Upper lobe of left lung (tissue), 6 donors: ENCODE data around the gene KRT76. TPM values are rescaled to one million over a fixed set of nuclear protein-coding genes. Genes with fewer than 3 reads are reported as not detected.

ENCODE experiments used
- ATAC-seq, 2 donors: fragments of 200-7000 bp; cut with Tn5 transposase; one replicate each; pipeline ENCODE4 v1.9.1; 2022; ENCODE audit warnings: mild to moderate bottlenecking in 2 of 2, moderate library complexity in 2 of 2; ENCODE audit not compliant: low FRiP score in 2 of 2
- DNase-seq, 2 donors: peaks; one replicate each; pipeline ENCODE4 v3.0.0-alpha.2; 2019 to 2020
- H3K27ac ChIP-seq, 4 donors: fragments of 200-600 bp; sonication (generic); one replicate each; pipeline ENCODE4 v1.5.1; 2016 to 2019
- H3K27me3 ChIP-seq, 4 donors: fragments of 200-600 bp; sonication (generic); one replicate each; pipeline ENCODE4 v1.5.1; 2017 to 2019
- H3K36me3 ChIP-seq, 4 donors: fragments of 200-600 bp; sonication (generic); one replicate each; pipeline ENCODE4 v1.5.1; 2016 to 2019
- H3K4me1 ChIP-seq, 4 donors: fragments of 200-600 bp; sonication (generic); one replicate each; pipeline ENCODE4 v1.5.1; 2018 to 2019
- H3K4me3 ChIP-seq, 4 donors: fragments of 200-600 bp; sonication (generic); one replicate each; pipeline ENCODE4 v1.5.1; 2017 to 2019; ENCODE audit warnings: mild to moderate bottlenecking in 2 of 4, moderate library complexity in 1 of 4
- H3K9me3 ChIP-seq, 4 donors: fragments of 200-600 bp; sonication (generic); one replicate each; pipeline ENCODE4 v1.5.1; 2018 to 2019
- CTCF ChIP-seq, 6 experiments: fragments of 450-650 bp in 4 of 6; fragments of 200-600 bp in 2 of 6; sonication (generic) in 2 of 6; IDR thresholded peaks; one replicate each; pipeline ENCODE4 v1.5.1; 2016 to 2019; ENCODE audit warnings: antibody characterized with exemption in 6 of 6
- EP300 ChIP-seq, 4 donors: sonication (generic); formaldehyde crosslinking; IDR thresholded peaks; one replicate each; pipeline ENCODE4 v1.5.1; 2017; ENCODE audit warnings: antibody characterized with exemption in 4 of 4, control low read depth in 2 of 4
- POLR2A ChIP-seq, 4 donors: fragments of 450-650 bp; IDR thresholded peaks; one replicate each; pipeline ENCODE4 v1.5.1; 2016 to 2017; ENCODE audit warnings: antibody characterized with exemption in 4 of 4, mild to moderate bottlenecking in 2 of 4
- POLR2AphosphoS5 ChIP-seq, 2 donors: sonication (generic); formaldehyde crosslinking; IDR thresholded peaks; one replicate each; pipeline ENCODE4 v1.5.1; 2017; ENCODE audit warnings: antibody characterized with exemption in 2 of 2
- WGBS, 2 donors: methylation state at CpG; one replicate each; pipeline ENCODE4 v1.1.5; 2017 to 2018; 5-methylcytosine and 5-hydroxymethylcytosine counted together
- total RNA-seq, 6 donors: library from RNA; depleted of rRNA in 4 of 6; stranded (reverse); fragments of >200 nt in 4 of 6; gene quantifications; one replicate each; pipeline versions ENCODE4 v1.1.0 to v1.2.1, GENCODE V29; 2016 to 2021
- donor health status: DM: no; HTN: no; CAD: no; lungs with moderate emphysema.
- donor health status: DM: no; HTN: yes; CAD: no; lungs with severe emphysema.

The KRT76 gene
- total RNA-seq, 6 donors from 2014 or later, result not detected

GRCh38 chr12:52810554-52810953, 33.4 kb upstream of the KRT76 start:
- Histone ChIP-seq H3K27ac (no peak overlapping the region), H3K27me3 (peaks cover 0 to 5% (median 0%) of the 10 kb centered on the region in 4 donors), H3K9me3 (no peaks in the 10 kb centered on the region), H3K36me3 (no peaks in the 10 kb centered on the region), H3K4me1 (peaks cover 3 to 20% (median 13%) of the 10 kb centered on the region in 4 donors), H3K4me3 (no peak overlapping the region)
- TF ChIP-seq POLR2A (IDR thresholded peaks at IDR 0.05), result no peak
- no peak for TF ChIP-seq POLR2AphosphoS5 (IDR thresholded peaks at IDR 0.05)
- no peak for TF ChIP-seq EP300 (IDR thresholded peaks at IDR 0.05)
- no peak for TF ChIP-seq CTCF (IDR thresholded peaks at IDR 0.05)
- DNase-seq (no peak), ATAC-seq (no peak)
- 68 to 81% methylated on average over 5 of the region's 5 CpGs for WGBS, 2 donors

- no peak for TF ChIP-seq CTCF (IDR thresholded peaks at IDR 0.05)
- no peak for TF ChIP-seq EP300 (IDR thresholded peaks at IDR 0.05)
- TF ChIP-seq POLR2AphosphoS5 (IDR thresholded peaks at IDR 0.05), result no peak
- no peak for TF ChIP-seq POLR2A (IDR thresholded peaks at IDR 0.05)
- DNase-seq, result no peak
- Histone ChIP-seq H3K9me3 (no peaks in the 10 kb centered on the region), H3K36me3 (no peaks in the 10 kb centered on the region), H3K4me3 (no peak overlapping the region), H3K27me3 (peaks cover 0 to 5% (median 0%) of the 10 kb centered on the region in 4 donors), H3K27ac (no peak overlapping the region), H3K4me1 (peaks cover 2 to 10% (median 7%) of the 10 kb centered on the region in 4 donors)
- WGBS, 2 donors, result 81 to 82% methylated on average over 7 of the region's 7 CpGs
- no peak for ATAC-seq
Observed at GRCh38 chr12:52809166-52809565, 32.0 kb upstream of the KRT76 start.

GRCh38 chr12:52808573-52809160, 31.5 kb upstream of the KRT76 start:
- H3K4me3 ChIP-seq, result no peak overlapping the region
- ATAC-seq (no peak), DNase-seq (no peak)
- peaks cover 0 to 5% (median 0%) of the 10 kb centered on the region in 4 donors for H3K27me3 ChIP-seq
- TF ChIP-seq POLR2AphosphoS5 (IDR thresholded peaks at IDR 0.05) (no peak), EP300 (IDR thresholded peaks at IDR 0.05) (no peak), POLR2A (IDR thresholded peaks at IDR 0.05) (no peak), CTCF (IDR thresholded peaks at IDR 0.05) (no peak)
- H3K27ac ChIP-seq, result no peak overlapping the region
- H3K9me3 ChIP-seq, result no peaks in the 10 kb centered on the region
- H3K36me3 ChIP-seq, result no peaks in the 10 kb centered on the region
- peaks cover 0 to 5% (median 2%) of the 10 kb centered on the region in 4 donors for H3K4me1 ChIP-seq
- WGBS, 2 donors, result 89% methylated on average over 5 to 8 of the region's 8 CpGs

- H3K27me3 ChIP-seq, result peaks cover 0 to 5% (median 0%) of the 10 kb centered on the region in 4 donors
Observed at GRCh38 chr12:52807544-52808470, 30.7 kb upstream of the KRT76 start.

More at GRCh38 chr12:52807544-52808470, 30.7 kb upstream of the KRT76 start:
- no peak for ATAC-seq
- 86 to 90% methylated on average over 16 of the region's 16 CpGs for WGBS, 2 donors
- Histone ChIP-seq H3K4me3 (no peak overlapping the region), H3K27ac (no peak overlapping the region), H3K9me3 (no peaks in the 10 kb centered on the region), H3K36me3 (no peaks in the 10 kb centered on the region), H3K4me1 (no peaks in the 10 kb centered on the region)
- DNase-seq, result peak in 1 of 2 donors; percentile 53
- no peak for TF ChIP-seq POLR2AphosphoS5 (IDR thresholded peaks at IDR 0.05)
- TF ChIP-seq POLR2A (IDR thresholded peaks at IDR 0.05), result no peak
- no peak for TF ChIP-seq CTCF (IDR thresholded peaks at IDR 0.05)
- no peak for TF ChIP-seq EP300 (IDR thresholded peaks at IDR 0.05)
